GM12864 (cell line): Measurements from ENCODE around the gene TRAPPC5.
A peak's percentile ranks its signal among the peaks of the same experiment; 100 is the strongest.

Source experiments
- DNase-seq: peaks from one replicate; pipeline ENCODE4 v3.0.0-alpha.2; 2011; ENCODE audit warnings: low read depth
- H3K4me3 ChIP-seq: 2 replicates; pipeline ENCODE4 v1.5.1; 2011; ENCODE audit warnings: mild to moderate bottlenecking, low read depth, low read length, control low read depth
- TF ChIP-seq, protein P1 (sequence below): IDR thresholded peaks from 2 replicates; pipeline ENCODE4 v1.5.1; 2011; ENCODE audit warnings: low read depth, mild to moderate bottlenecking, moderate library complexity, low read length, control low read depth, inconsistent platforms; ENCODE audit errors: missing control alignments

Gene TRAPPC5

DNA sequence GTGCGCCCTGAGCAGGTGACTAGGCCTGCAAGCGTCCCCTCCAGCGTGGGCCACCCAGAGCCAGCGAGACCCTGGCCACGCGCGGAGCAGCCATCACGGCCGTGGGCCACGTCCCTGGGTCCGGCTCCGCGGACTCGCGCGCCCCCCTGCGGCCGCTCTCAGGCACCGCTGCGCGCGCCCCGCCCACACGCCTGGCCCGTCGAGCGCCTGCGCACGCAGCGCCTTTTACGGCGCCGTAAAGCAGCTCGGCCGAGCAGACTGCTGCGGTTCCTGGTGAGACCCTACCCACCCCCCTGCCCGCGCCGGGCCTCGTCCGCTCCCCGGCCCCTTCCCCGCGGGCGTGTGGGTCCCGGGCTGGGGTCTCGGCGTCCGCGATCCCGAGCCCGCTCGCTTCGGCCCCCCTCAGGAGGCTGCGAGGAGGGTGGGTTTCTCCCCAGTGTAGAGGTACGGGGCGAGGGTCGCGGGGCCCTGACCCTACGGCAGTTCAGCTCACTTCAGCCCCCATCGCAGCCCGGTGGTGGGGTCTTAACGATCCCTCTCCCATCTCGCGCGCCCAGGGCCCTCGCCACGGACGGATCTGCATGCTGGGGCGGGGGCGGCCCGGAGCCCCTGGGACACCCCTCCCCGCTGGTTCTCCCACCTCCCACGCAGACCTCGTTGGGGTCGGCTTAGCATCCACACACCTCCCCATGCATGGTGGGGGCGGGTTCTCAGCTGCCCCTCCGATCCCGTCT lies at the start of gene TRAPPC5:
Gene TRAPPC5 (plus strand): TSS at position 228 of the 734 bp plus-strand sequence. CDS start 1,421 bp downstream, outside the sequence.
- TF ChIP-seq, protein P1, sequence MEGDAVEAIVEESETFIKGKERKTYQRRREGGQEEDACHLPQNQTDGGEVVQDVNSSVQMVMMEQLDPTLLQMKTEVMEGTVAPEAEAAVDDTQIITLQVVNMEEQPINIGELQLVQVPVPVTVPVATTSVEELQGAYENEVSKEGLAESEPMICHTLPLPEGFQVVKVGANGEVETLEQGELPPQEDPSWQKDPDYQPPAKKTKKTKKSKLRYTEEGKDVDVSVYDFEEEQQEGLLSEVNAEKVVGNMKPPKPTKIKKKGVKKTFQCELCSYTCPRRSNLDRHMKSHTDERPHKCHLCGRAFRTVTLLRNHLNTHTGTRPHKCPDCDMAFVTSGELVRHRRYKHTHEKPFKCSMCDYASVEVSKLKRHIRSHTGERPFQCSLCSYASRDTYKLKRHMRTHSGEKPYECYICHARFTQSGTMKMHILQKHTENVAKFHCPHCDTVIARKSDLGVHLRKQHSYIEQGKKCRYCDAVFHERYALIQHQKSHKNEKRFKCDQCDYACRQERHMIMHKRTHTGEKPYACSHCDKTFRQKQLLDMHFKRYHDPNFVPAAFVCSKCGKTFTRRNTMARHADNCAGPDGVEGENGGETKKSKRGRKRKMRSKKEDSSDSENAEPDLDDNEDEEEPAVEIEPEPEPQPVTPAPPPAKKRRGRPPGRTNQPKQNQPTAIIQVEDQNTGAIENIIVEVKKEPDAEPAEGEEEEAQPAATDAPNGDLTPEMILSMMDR, result peak; percentile 88
- peak within 1 kb of the TSS; percentile 98 for H3K4me3 ChIP-seq
- DNase-seq, result peak; percentile 53

DNA sequence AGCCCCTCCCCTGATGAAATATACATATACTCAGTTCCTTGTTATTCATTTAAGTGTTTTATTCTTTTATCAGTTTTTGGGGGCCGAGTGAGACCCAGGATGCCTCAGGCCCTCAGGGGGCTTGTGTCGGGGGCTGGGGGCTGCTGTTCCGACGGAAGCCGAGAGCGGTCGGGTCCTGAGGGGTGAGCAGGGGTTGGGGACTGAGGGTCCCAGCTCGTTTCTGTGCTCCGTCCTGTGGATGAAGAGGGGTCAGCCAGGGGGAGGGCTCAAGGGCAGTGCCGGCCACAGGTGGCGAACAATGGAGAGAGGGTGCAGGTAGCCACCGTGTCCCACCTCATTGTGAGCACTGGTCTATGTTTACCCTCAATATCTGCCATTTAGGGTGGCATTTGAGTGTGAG lies 49.1 kb upstream of the TRAPPC5 start:
- no peak for DNase-seq
- H3K4me3 ChIP-seq, result no peak overlapping the region
- TF ChIP-seq, protein P1, result no peak

DNA sequence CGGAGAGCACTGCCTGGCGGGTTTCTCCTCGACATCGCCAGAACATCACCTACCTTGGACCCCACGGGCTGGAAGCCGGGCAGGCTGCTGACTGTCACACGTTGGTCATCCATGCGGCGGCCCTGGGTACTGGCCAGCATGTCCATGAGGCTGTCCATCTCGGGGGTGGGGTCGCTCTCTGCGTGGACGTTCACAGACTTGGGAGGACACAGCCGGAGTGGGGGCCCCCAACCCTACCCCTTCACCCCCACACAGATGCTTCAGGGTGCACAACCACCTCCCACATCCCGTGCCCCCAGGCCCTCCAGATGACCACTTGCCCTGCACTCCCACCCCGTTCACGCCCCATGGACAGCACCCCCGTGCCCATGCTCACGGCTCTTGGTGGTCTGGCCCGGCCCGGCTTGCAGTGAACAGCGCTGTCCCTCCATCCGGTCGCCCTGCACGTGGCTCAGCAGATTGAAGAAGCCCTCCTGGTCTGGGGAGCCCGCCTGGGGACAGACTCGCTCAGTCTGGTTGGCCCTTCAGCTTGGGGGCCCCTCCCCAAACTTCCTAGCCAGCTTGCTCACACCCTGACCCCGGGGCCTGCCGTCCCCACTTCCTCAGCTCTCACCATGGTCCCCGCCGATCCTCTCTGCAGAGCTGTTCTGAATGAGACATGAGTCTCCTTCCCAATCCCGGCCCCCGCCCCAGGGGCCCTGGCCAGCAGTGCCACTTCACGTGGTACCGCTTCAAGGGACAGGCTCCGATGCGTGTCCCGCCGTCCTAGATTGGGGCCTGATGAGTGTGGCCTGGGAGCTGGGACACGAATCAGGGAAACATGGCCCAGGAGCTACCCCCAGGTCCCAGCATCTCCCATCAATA lies 48.1 kb upstream of the TRAPPC5 start:
- H3K4me3 ChIP-seq, result no peak overlapping the region
- TF ChIP-seq, protein P1, result no peak
- DNase-seq, result no peak

DNA sequence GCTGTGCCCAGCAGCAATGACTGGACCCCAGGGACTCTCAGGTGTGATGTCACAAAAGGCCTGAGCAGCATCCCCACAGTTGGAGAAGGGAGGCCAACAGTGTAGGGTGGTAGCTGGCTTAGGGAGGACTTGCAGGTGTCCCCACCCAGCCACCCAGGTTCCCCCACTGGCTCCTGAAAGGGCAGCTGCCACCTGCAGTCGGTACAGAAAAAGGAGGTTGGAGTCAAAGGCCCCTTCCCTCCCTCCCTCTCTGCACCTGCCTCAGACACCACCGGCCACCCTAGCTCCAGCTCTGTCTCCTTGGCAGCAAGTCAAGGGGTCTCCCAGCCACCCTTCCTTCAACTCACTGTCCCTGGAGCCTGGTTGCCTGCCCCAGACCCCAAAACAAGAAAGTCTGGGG lies 46.9 kb upstream of the TRAPPC5 start, which contains the start of gene PCP2:
Gene PCP2 (minus strand): TSS at position 22 of the 400 bp plus-strand sequence. CDS start 262 bp downstream, outside the sequence.
- no peak within 1 kb of the TSS for H3K4me3 ChIP-seq
- TF ChIP-seq, protein P1, result no peak
- no peak for DNase-seq

DNA sequence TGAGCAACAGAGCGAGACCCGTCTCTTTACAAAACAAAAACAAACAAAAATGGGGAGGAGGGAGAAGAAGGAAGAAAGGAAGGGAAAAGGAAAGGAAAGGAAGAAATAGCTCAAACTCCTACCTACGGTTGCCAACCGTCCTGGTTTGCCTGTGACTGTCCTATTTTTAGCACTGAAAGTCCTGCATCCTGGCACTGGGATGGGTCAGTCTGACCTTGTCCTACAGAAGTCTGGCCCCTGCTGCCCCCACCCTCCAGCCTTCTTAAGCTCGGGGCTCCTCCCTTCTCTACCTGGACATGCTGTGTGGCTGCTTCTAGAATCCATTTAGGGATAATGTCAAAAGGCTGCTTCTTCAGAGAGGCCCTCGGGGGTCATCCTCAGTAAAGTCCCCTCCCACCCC lies 45.0 kb upstream of the TRAPPC5 start:
- no peak overlapping the region for H3K4me3 ChIP-seq
- TF ChIP-seq, protein P1, result no peak
- DNase-seq, result no peak

DNA sequence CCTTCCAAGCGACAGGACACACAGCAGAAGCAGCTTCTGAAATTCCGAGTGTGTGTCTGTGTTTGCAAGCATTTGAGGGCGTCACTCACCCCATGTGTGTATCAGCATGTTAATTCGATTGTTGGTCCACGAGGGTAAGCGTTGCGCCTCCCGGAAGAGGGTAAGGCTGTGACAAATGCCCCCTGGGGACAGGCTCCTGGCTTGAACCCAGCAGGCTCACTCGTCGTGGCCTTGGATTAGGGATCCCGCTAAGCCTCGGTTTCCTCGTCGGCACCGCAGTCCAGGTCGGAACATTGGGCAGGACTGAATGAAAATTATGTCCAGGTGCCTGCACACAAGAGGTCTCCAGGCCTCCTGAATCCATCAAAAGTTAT lies 44.3 kb upstream of the TRAPPC5 start:
- no peak for DNase-seq
- peak overlapping the region; percentile 89 for H3K4me3 ChIP-seq
- TF ChIP-seq, protein P1, result no peak
